HG03469 (cell line): ENCODE results near the gene ECM2.

Experiments
- ATAC-seq: cut with Tn5 transposase; IDR thresholded peaks from one replicate; pipeline ENCODE4 v1.9.1; 2021; ENCODE audit warnings: mild to moderate bottlenecking, moderate library complexity, moderate number of reproducible peaks; ENCODE audit not compliant: unreplicated experiment

ECM2 gene

GRCh38 chr9:92528522-92528849, 7.3 kb downstream of the ECM2 start:
- no peak for ATAC-seq

- ATAC-seq = no peak
Measured at GRCh38 chr9:92527832-92528521, 7.8 kb downstream of the ECM2 start.

- no peak for ATAC-seq
Measured at GRCh38 chr9:92527291-92527828, 8.4 kb downstream of the ECM2 start.

GRCh38 chr9:92525306-92525705, 10.5 kb downstream of the ECM2 start:
- ATAC-seq = no peak

- no peak for ATAC-seq
Measured at GRCh38 chr9:92524881-92525280, 10.9 kb downstream of the ECM2 start.

GRCh38 chr9:92522983-92523970, 12.5 kb downstream of the ECM2 start:
- ATAC-seq = no peak

- ATAC-seq = no peak
Measured at GRCh38 chr9:92520837-92521236, 15.0 kb downstream of the ECM2 start.

GRCh38 chr9:92518199-92518598, 17.6 kb downstream of the ECM2 start:
- ATAC-seq = no peak

- ATAC-seq = no peak
Measured at GRCh38 chr9:92517046-92517445, 18.7 kb downstream of the ECM2 start.

- no peak for ATAC-seq
Measured at GRCh38 chr9:92516521-92516920, 19.3 kb downstream of the ECM2 start.

GRCh38 chr9:92514635-92515034, 21.2 kb downstream of the ECM2 start:
- no peak for ATAC-seq

GRCh38 chr9:92513349-92513748, 22.4 kb downstream of the ECM2 start:
- ATAC-seq = no peak

- ATAC-seq = no peak
Measured at GRCh38 chr9:92512622-92513021, 23.2 kb downstream of the ECM2 start.

- ATAC-seq = no peak
Measured at GRCh38 chr9:92510747-92511146, 25.0 kb downstream of the ECM2 start.

- no peak for ATAC-seq
Measured at GRCh38 chr9:92509050-92509449, 26.7 kb downstream of the ECM2 start.

GRCh38 chr9:92508018-92508820, 27.6 kb downstream of the ECM2 start:
- ATAC-seq = no peak

GRCh38 chr9:92507496-92507895, 28.3 kb downstream of the ECM2 start:
- ATAC-seq = no peak

GRCh38 chr9:92507005-92507404, 28.8 kb downstream of the ECM2 start:
- ATAC-seq = no peak

GRCh38 chr9:92506184-92506857, 29.5 kb downstream of the ECM2 start:
- no peak for ATAC-seq

GRCh38 chr9:92504881-92505280, 30.9 kb downstream of the ECM2 start:
- no peak for ATAC-seq
